ENCODE data around the gene RUFY4.
"Not testable (repeated sequence)": the region's sequence is repeated elsewhere in the genome, so short reads cannot be mapped to it uniquely, and the experiment has no call there.

Gene RUFY4

GRCh38 chr2:218031771-218032257, 37.2 kb upstream of the RUFY4 start:
- no peak for DNase-seq (ENCODE audit: low read depth in 2 of 2)

- no peak for DNase-seq (ENCODE audit: low read depth in 2 of 2)
Measured at GRCh38 chr2:218032336-218033171, 36.5 kb upstream of the RUFY4 start.

- no peak for DNase-seq (ENCODE audit: low read depth in 2 of 2)
Measured at GRCh38 chr2:218033208-218033589, 35.9 kb upstream of the RUFY4 start.

GRCh38 chr2:218033590-218034496, 35.2 kb upstream of the RUFY4 start:
- no peak for DNase-seq (ENCODE audit: low read depth in 2 of 2)

- DNase-seq (ENCODE audit: low read depth in 2 of 2) = peak in 1 of 2 donors; percentile 28
Measured at GRCh38 chr2:218034497-218035213, 34.4 kb upstream of the RUFY4 start.

- DNase-seq (ENCODE audit: low read depth in 2 of 2) = no peak
Measured at GRCh38 chr2:218035463-218036100, 33.5 kb upstream of the RUFY4 start.

- no peak for DNase-seq (ENCODE audit: low read depth in 2 of 2)
Measured at GRCh38 chr2:218036371-218036770, 32.7 kb upstream of the RUFY4 start.

GRCh38 chr2:218039171-218039570, 29.9 kb upstream of the RUFY4 start:
- no peak for DNase-seq (ENCODE audit: low read depth in 2 of 2)

GRCh38 chr2:218040883-218041282, 28.2 kb upstream of the RUFY4 start:
- no peak for DNase-seq (ENCODE audit: low read depth in 2 of 2)

GRCh38 chr2:218041302-218042168, 27.5 kb upstream of the RUFY4 start:
- no peak for DNase-seq (ENCODE audit: low read depth in 2 of 2)

- DNase-seq (ENCODE audit: low read depth in 2 of 2) = no peak
Measured at GRCh38 chr2:218043100-218043499, 26.0 kb upstream of the RUFY4 start.

- no peak for DNase-seq (ENCODE audit: low read depth in 2 of 2)
Measured at GRCh38 chr2:218043701-218044109, 25.3 kb upstream of the RUFY4 start.

- not testable (repeated sequence) for DNase-seq (ENCODE audit: low read depth in 2 of 2)
Measured at GRCh38 chr2:218044599-218044998, 24.5 kb upstream of the RUFY4 start.

GRCh38 chr2:218046238-218046637, 22.8 kb upstream of the RUFY4 start:
- no peak for DNase-seq (ENCODE audit: low read depth in 2 of 2)

- DNase-seq (ENCODE audit: low read depth in 2 of 2) = no peak
Measured at GRCh38 chr2:218047536-218048225, 21.4 kb upstream of the RUFY4 start.

- no peak for DNase-seq (ENCODE audit: low read depth in 2 of 2)
Measured at GRCh38 chr2:218051903-218052302, 17.1 kb upstream of the RUFY4 start.

GRCh38 chr2:218059289-218059688, 9.8 kb upstream of the RUFY4 start:
- no peak for DNase-seq (ENCODE audit: low read depth in 2 of 2)

- DNase-seq (ENCODE audit: low read depth in 2 of 2) = no peak
Measured at GRCh38 chr2:218060118-218060517, 8.9 kb upstream of the RUFY4 start.

GRCh38 chr2:218060950-218061660, 7.9 kb upstream of the RUFY4 start:
- DNase-seq (ENCODE audit: low read depth in 2 of 2) = no peak
